GM12892 (cell line): Measurements from ENCODE around the gene IL17C.

ENCODE experiments used
- POLR2A ChIP-seq: IDR thresholded peaks from 2 replicates; pipeline ENCODE4 v1.6.1; 2011; ENCODE audit warnings: low read depth, low read length, control low read depth
- POLR2AphosphoS5 ChIP-seq: IDR thresholded peaks from 2 replicates; pipeline ENCODE4 v1.6.1; 2011; ENCODE audit warnings: low read depth, low read length, control low read depth

DNA sequence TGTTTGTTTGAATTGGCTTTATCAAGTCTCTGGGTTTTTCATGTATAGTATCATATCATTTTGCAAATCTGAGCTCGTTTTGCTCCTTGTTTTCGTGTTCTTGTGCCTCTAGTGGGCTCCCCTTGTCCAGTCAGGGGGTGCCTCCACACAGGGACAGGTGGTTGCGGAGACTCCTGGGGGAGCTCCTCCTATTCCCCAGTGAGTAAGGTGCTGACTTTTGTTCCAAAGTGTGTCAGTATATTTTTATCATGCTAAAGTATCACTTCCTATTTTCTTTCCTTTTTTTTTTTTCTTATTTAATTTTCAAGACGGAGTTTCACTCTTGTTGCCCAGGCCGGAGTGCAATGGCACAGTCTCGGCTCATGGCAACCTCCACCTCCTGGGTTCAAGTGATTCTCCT is 30.3 kb upstream of the IL17C start:
- TF ChIP-seq POLR2AphosphoS5 (no peak), POLR2A (no peak)
